ENCODE results near the gene GARIN5A.

The GARIN5A gene

DNA sequence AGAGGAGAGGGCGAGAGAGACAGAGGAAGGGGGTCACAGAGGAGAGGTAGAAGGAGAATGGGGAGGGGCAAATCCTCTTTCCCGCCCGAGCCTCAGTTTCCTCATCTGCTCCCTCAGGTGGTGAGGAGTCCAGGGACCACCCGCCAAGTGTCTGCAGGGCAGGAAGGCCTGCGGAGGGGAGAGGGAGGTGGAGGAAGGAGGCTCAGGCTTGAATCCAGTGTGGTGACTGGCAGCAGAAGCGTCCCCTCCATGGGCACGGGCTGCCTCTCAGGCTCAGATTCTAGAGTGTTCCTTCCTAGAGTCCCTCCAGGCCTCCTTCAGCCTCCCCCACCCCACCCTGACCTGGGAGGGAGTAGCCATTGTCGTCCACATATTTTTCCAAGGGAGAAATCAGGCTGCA lies 16.5 kb upstream of the GARIN5A start:
- TF ChIP-seq, protein P1, sequence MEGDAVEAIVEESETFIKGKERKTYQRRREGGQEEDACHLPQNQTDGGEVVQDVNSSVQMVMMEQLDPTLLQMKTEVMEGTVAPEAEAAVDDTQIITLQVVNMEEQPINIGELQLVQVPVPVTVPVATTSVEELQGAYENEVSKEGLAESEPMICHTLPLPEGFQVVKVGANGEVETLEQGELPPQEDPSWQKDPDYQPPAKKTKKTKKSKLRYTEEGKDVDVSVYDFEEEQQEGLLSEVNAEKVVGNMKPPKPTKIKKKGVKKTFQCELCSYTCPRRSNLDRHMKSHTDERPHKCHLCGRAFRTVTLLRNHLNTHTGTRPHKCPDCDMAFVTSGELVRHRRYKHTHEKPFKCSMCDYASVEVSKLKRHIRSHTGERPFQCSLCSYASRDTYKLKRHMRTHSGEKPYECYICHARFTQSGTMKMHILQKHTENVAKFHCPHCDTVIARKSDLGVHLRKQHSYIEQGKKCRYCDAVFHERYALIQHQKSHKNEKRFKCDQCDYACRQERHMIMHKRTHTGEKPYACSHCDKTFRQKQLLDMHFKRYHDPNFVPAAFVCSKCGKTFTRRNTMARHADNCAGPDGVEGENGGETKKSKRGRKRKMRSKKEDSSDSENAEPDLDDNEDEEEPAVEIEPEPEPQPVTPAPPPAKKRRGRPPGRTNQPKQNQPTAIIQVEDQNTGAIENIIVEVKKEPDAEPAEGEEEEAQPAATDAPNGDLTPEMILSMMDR (IDR thresholded peaks at IDR 0.05; ENCODE audit: borderline replicate concordance, insufficient read depth, low read depth, low read length), result no peak
- no peak overlapping the region for H3K4me3 ChIP-seq (ENCODE audit: low read depth, low read length)

DNA sequence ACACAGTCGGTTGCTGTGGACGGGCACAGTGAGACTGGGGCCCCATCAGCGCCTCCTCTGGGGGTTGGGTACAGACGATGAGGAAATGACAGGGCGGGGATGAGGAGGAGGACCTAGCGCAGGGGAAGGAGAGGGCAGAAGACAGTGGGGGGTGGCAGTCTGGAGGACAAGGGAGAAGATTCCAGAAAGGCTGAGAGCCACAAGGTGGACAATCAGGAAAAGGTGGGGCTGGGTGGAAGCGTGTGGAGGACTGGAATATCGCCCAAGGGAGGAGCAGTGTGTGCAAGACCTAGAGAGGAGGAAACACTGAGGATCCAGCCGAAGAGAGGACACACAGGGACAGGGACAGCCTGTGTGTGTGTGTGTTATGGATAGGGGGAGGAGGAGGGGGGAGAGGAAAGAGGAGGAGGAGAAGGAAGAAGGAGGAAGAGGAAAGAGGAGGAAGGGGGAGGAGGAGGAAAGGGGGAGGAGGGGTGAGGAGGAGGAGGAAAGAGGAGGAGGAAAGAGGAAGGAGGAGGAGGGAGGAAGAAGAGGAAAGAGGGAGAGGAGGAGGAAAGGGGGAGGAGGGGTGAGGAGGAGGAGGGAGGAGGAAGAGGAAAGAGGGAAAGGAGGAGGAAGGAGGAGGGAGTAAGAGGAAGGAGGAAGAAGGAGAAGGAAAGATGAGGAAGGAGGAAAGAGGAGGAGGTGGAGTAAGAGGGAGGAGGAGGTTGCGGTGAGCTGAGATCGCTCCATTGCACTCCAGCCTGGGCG lies 15.8 kb upstream of the GARIN5A start:
- TF ChIP-seq, protein P1 (IDR thresholded peaks at IDR 0.05; ENCODE audit: borderline replicate concordance, insufficient read depth, low read depth, low read length), result no peak
- no peak overlapping the region for H3K4me3 ChIP-seq (ENCODE audit: low read depth, low read length)

DNA sequence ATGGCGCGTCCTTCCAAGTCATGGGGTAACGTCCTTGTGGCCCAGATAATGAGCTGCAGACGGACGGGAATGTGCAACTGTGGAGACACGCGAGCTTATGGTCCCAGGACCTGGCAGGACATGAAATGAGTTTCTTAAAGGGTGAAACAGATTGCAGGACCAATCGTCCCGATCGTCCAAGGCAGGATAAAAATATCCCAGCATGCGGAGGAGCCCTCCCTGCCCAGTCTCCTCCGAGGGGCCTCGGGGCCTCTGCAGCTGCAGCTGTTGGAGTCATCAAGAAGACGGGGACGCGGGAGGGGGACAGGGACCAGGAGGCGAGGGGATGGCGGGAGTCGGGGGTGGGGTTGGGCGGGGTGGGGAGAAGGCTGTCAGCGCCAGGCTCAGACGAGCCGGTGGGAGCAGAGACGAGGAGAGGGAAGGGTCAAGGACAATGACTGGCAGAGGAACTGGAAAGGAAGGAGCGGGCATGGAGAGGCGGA lies 14.4 kb upstream of the GARIN5A start:
- H3K4me3 ChIP-seq (ENCODE audit: low read depth, low read length), result no peak overlapping the region
- TF ChIP-seq, protein P1 (IDR thresholded peaks at IDR 0.05; ENCODE audit: borderline replicate concordance, insufficient read depth, low read depth, low read length), result no peak

DNA sequence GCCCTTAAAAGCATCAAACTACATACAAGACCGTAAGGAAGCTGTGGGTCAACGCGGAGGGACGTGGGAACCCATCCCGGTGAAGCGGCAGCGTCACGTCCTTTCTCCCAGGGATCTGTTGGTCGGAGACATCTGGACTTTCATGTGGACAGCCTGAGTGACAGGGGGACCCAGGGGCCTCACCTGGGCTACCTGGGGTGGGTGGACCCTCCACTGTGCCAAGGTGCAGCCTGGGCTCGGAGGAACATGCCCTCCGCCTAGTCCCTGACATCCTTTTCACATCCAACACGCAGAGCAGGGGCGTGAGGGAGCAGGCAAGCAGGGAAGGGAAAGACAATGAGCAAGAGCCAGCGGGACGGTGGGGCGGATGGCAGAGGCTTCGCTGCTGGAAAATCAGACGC lies 13.8 kb upstream of the GARIN5A start:
- H3K4me3 ChIP-seq (ENCODE audit: low read depth, low read length), result no peak overlapping the region
- TF ChIP-seq, protein P1 (IDR thresholded peaks at IDR 0.05; ENCODE audit: borderline replicate concordance, insufficient read depth, low read depth, low read length), result no peak

DNA sequence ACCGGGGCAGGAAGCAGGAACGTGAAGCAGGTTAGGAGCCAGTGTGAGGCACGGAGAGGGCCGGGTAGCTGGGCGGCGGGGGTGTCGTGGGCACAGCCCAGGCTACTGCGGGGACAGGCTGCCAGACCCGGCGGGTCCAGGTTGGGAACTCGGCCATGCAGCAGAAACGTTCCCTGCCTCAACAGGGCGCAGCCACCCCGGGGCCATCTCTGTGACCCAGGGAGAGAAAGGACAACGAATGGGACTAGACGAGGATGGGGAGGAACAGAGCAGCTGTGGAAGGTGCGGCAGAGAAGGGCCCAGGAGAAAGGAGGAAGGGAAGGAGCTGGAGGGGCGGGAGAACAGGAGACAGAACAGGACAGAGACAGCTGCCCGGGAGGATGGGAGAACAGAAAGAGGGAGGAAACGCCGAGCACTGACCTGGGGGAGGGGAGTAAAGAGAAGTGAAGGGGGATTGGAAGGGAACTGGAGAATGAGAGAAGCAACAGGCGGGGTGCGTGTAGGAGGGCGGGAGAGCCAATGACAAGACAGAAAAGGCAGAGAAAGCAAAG lies 12.9 kb upstream of the GARIN5A start:
- TF ChIP-seq, protein P1 (IDR thresholded peaks at IDR 0.05; ENCODE audit: borderline replicate concordance, insufficient read depth, low read depth, low read length), result no peak
- no peak overlapping the region for H3K4me3 ChIP-seq (ENCODE audit: low read depth, low read length)

DNA sequence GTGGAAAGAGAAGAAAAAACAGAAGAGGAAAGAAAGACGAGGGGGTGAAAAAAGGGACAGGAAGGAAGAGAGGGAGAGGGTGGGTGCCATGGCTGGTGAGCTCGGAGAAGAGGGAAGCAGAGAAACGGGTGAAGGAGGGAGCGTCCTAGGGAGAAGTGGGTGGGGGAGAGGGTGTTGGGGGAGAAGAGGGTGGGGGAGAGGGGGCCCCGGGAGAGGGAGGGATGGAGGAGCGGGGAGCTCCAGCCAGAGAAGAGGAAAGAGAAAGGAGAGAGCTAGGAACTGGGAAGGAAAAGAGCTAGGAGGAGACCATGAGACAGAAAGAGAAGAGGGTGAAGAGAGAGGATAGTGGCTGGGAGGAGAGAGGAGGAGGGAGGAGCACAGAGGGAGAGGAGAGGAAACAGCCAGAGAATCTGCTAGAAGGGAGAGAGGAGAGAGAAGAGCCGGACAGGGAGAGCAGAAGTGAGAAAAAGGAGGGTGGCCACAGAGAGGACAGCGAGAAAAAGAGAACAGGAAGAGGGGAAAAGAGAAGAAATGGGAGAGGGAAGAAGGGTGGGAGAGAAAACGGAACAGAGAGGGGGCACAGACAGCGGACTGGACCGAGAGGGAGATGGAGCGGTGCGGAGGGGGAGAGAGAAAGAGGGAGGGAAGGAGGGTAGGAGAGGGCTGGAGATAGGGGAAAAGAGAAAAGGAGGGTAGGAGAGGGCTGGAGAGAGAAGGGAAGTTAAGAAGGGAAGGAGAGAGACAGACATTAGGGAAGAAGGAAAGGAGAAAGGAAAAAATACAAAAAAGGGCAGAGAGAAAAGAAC lies 11.9 kb upstream of the GARIN5A start:
- TF ChIP-seq, protein P1 (IDR thresholded peaks at IDR 0.05; ENCODE audit: borderline replicate concordance, insufficient read depth, low read depth, low read length), result no peak
- no peak overlapping the region for H3K4me3 ChIP-seq (ENCODE audit: low read depth, low read length)
